ENCODE results near the gene AP3S1. TPM values are rescaled to one million over a fixed set of nuclear protein-coding genes. Genes with fewer than 3 reads are reported as not detected.

The AP3S1 gene
- total RNA-seq, 1 experiment from 2014 or later, result 60.8 TPM

GRCh38 chr5:115940080-115940810 lies 98.5 kb downstream of the AP3S1 start (continued):
- TF ChIP-seq ATF6 (CRISPR knock-in tag; IDR thresholded peaks at IDR 0.05), result no peak
- no peak for TF ChIP-seq ZMAT4 (CRISPR knock-in tag; IDR thresholded peaks at IDR 0.05)
- TF ChIP-seq, protein P1, sequence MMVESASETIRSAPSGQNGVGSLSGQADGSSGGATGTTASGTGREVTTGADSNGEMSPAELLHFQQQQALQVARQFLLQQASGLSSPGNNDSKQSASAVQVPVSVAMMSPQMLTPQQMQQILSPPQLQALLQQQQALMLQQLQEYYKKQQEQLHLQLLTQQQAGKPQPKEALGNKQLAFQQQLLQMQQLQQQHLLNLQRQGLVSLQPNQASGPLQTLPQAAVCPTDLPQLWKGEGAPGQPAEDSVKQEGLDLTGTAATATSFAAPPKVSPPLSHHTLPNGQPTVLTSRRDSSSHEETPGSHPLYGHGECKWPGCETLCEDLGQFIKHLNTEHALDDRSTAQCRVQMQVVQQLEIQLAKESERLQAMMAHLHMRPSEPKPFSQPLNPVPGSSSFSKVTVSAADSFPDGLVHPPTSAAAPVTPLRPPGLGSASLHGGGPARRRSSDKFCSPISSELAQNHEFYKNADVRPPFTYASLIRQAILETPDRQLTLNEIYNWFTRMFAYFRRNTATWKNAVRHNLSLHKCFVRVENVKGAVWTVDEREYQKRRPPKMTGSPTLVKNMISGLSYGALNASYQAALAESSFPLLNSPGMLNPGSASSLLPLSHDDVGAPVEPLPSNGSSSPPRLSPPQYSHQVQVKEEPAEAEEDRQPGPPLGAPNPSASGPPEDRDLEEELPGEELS (CRISPR knock-in tag; IDR thresholded peaks at IDR 0.05), result no peak
- TF ChIP-seq ZNF512 (CRISPR knock-in tag; IDR thresholded peaks at IDR 0.05; ENCODE audit: borderline replicate concordance), result no peak

DNA sequence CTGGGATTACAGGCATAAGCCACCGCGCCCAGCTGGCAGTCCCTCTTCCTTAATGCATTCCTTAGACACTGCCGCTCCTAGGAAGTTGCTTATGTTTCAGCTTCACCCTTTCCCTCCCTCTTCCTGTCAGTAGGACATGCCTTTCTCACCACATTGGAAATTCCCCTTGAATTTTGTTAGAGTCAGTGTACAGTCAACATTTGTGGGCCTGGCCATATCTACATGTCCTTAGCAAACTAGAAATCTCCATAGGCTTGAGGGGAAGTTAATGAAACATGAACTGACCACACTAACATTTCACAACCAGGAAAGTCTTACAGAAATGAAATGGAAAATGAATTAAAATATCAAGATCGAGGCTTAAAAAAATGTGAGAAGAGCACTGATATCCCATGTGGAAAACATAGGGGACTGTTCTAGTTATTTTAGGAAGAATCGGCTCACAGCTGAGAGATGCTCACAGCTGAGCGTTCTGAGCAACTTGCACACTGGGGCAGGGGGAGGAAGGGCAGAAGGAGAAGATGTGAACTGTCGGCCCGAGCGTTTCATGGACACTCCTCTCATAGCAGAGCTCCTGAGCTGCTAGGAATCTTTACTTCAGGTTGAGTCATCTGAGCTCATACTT lies 99.4 kb downstream of the AP3S1 start:
- no peak overlapping the region for H3K27ac Mint-ChIP-seq
- ATAC-seq, result no peak
- CTCF ChIA-PET, result interaction anchor here (1.6 kb wide), 1 partner anchor 21 kb away, joined by 3 read pairs; the partner anchor contains the start of gene LVRN

DNA sequence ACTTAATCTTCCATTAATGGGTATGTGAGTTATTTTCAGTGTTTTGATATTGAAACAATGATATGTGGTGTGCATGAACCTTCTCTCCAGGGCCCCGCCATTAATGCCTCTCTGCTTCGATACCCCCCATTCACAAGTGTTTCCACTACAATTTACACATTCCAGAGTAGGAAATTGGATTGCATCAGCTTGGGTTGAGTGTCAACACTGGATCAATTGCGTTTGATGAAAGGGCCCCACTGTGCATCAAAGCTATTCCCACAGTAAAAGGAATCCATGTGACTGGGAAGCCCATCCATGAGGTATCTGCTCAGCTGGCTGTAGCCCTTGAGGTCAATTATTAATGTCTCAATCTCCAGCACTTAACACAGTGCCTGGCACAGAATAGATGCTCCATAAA lies 102.8 kb downstream of the AP3S1 start:
- H3K4me1 Mint-ChIP-seq, result peaks cover 5% of the 10 kb centered on the region
- POLR2A ChIA-PET, result no interaction called here
- no peak for ATAC-seq
- H3K36me3 Mint-ChIP-seq, result peaks cover 2% of the 10 kb centered on the region
- H3K9me3 Mint-ChIP-seq, result peaks cover 12% of the 10 kb centered on the region
- TF ChIP-seq ZNF219 (CRISPR knock-in tag; IDR thresholded peaks at IDR 0.05; ENCODE audit: borderline replicate concordance) (no peak), ZMAT4 (CRISPR knock-in tag; IDR thresholded peaks at IDR 0.05) (no peak), GABPB1 (CRISPR knock-in tag; IDR thresholded peaks at IDR 0.05) (peak; percentile 61), HMGA2 (CRISPR knock-in tag; IDR thresholded peaks at IDR 0.05) (no peak)
- CTCF ChIA-PET, result interaction anchor here (0.8 kb wide), 1 partner anchor 18 kb away, joined by 4 read pairs; the partner anchor contains the start of gene LVRN
- DNase-seq (ENCODE audit: low spot score), result no peak
- H3K27me3 Mint-ChIP-seq (ENCODE audit: low read depth), result no peaks in the 10 kb centered on the region
- no peak overlapping the region for H3K4me3 Mint-ChIP-seq
- H3K27ac Mint-ChIP-seq, result no peak overlapping the region

More for the DNA sequence above, 99.4 kb downstream of the AP3S1 start:
- DNase-seq (ENCODE audit: low spot score), result no peak
- peaks cover 20% of the 10 kb centered on the region for H3K4me1 Mint-ChIP-seq
- TF ChIP-seq FOXK1 (CRISPR knock-in tag; IDR thresholded peaks at IDR 0.05) (no peak), NR1H2 (CRISPR knock-in tag; IDR thresholded peaks at IDR 0.05) (no peak), ATF3 (CRISPR knock-in tag; conservative IDR thresholded peaks at IDR 0.05) (no peak), ZNF232 (CRISPR knock-in tag; IDR thresholded peaks at IDR 0.05) (no peak), ZNF263 (CRISPR knock-in tag; IDR thresholded peaks at IDR 0.05; ENCODE audit: low read depth) (no peak), MAX (CRISPR knock-in tag; IDR thresholded peaks at IDR 0.05) (no peak), ZNF396 (CRISPR knock-in tag; IDR thresholded peaks at IDR 0.05; ENCODE audit: borderline replicate concordance) (no peak), FOXP1 (CRISPR knock-in tag; IDR thresholded peaks at IDR 0.05; ENCODE audit: borderline replicate concordance) (no peak)
- TF ChIP-seq, protein P1 (CRISPR knock-in tag; IDR thresholded peaks at IDR 0.05), result no peak
- peaks cover 12% of the 10 kb centered on the region for H3K9me3 Mint-ChIP-seq
- H3K4me3 Mint-ChIP-seq, result no peak overlapping the region
- POLR2A ChIA-PET, result no interaction called here
- no peaks in the 10 kb centered on the region for H3K27me3 Mint-ChIP-seq (ENCODE audit: low read depth)
- H3K36me3 Mint-ChIP-seq, result peaks cover 2% of the 10 kb centered on the region

Data from WTC11 (cell line).